ENCODE measurements around the gene CLNK.

The CLNK gene

DNA sequence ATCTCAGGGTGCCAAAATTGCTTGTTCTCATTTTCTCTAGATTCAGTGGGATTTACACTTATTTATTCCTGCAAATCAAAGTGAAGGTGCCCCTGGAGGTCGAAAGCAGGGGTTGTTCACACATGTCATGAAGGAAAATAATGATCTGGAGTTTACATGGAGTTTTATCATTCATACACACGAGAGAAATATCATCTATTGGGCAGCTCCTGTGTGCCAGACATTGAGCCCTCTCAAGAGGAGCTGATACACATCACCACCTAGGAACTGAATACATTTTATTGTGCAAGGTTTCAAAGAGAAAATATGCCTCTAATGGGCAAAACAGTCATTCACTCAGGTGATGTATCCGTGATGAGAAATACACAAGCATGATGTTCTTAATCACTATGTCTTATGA, 23.5 kb downstream of the CLNK start:
- CTCF ChIA-PET = no interaction called here
- POLR2A ChIA-PET = no interaction called here
- TF ChIP-seq ZNF384 (IDR thresholded peaks at IDR 0.05) = no peak
- TF ChIP-seq SUZ12 (IDR thresholded peaks at IDR 0.05) = no peak
- no peak for TF ChIP-seq SP1 (IDR thresholded peaks at IDR 0.05)
- TF ChIP-seq FOXA1 (IDR thresholded peaks at IDR 0.05) = no peak
- TF ChIP-seq TARDBP (IDR thresholded peaks at IDR 0.05) = no peak
- no peak for TF ChIP-seq FOXK2 (IDR thresholded peaks at IDR 0.05)
- TF ChIP-seq LEF1 (IDR thresholded peaks at IDR 0.05; ENCODE audit: borderline replicate concordance) = no peak
- no peak for TF ChIP-seq ELF4 (IDR thresholded peaks at IDR 0.05)
- no peak for TF ChIP-seq HDGF (IDR thresholded peaks at IDR 0.05; ENCODE audit: borderline replicate concordance)
- TF ChIP-seq, protein P1, sequence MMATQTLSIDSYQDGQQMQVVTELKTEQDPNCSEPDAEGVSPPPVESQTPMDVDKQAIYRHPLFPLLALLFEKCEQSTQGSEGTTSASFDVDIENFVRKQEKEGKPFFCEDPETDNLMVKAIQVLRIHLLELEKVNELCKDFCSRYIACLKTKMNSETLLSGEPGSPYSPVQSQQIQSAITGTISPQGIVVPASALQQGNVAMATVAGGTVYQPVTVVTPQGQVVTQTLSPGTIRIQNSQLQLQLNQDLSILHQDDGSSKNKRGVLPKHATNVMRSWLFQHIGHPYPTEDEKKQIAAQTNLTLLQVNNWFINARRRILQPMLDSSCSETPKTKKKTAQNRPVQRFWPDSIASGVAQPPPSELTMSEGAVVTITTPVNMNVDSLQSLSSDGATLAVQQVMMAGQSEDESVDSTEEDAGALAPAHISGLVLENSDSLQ (IDR thresholded peaks at IDR 0.05) = no peak
- no peak for TF ChIP-seq BHLHE40 (IDR thresholded peaks at IDR 0.05; ENCODE audit: borderline replicate concordance)
- no peak for TF ChIP-seq L3MBTL2 (conservative IDR thresholded peaks at IDR 0.05)
- no peak for TF ChIP-seq NFRKB (IDR thresholded peaks at IDR 0.05)
- no peak for TF ChIP-seq CTBP1 (IDR thresholded peaks at IDR 0.05; ENCODE audit: borderline replicate concordance)
- no peak for DNase-seq (ENCODE audit: extremely low spot score)

DNA sequence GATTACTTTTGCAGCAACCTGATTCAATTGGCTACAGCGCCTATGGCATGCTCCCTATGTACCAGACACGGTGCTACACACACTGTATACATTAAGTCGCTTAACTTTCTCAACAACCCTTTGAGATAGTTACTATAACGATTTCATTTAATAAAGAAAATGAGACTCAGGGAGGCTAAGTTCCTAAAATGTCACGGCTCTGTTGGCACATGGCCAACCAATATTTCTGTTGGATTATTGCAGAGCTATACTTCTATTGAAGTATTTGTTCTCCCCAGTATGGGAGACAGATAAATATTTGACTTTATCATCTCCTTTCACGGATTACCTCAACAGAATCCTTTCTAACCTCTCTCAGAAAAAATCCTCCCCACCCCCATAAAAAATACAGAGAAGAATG, 25.3 kb downstream of the CLNK start:
- POLR2A ChIA-PET = no interaction called here
- no peak for TF ChIP-seq L3MBTL2 (conservative IDR thresholded peaks at IDR 0.05)
- no peak for TF ChIP-seq NFRKB (IDR thresholded peaks at IDR 0.05)
- no peak for DNase-seq (ENCODE audit: extremely low spot score)
- CTCF ChIA-PET = no interaction called here

DNA sequence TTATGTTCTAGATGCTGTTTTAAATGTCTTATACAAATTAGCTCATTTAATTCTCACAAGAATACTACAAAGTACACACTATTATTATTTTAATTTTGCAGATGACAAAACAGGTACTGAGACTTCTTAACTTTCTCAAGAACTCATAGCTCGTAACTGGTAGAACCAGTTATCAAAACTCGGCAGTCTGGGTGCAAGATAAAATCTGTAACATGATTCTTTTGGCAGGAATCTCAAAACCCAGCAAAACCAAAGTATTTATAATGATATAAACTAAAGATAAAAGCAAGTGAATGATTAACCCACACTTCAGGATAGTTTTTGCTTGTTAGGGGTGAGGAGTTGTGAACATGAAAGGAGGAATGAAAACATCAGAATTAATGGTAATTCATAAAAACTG, 27.6 kb downstream of the CLNK start:
- POLR2A ChIA-PET = no interaction called here
- TF ChIP-seq ARNT (IDR thresholded peaks at IDR 0.05) = no peak

DNA sequence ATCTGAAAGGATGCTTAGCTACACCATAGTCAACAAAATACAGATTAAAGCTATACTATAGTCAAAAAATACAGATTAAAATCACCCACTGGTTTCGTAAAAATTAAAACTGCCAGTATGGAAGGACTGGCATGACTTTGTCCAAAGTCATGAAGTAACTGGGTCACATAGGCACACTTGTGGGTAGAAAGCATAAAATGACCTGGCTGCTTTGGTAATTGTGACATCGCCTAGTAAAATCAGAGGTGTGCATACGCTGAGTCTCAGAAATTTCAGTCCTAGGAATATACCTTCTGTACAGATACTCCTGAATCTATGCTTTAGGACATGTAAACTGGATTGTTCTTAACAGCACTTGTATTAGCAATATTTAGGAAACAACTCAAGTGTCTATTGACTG, 28.1 kb downstream of the CLNK start:
- ChIA-PET POLR2A (no interaction called here), CTCF (no interaction called here)
- no peak for DNase-seq (ENCODE audit: extremely low spot score)
- TF ChIP-seq SUZ12 (IDR thresholded peaks at IDR 0.05) (no peak), SP1 (IDR thresholded peaks at IDR 0.05) (no peak), FOXA1 (IDR thresholded peaks at IDR 0.05) (no peak), BHLHE40 (IDR thresholded peaks at IDR 0.05; ENCODE audit: borderline replicate concordance) (no peak)

More for the DNA sequence above, 27.6 kb downstream of the CLNK start:
- CTCF ChIA-PET = no interaction called here
- DNase-seq (ENCODE audit: extremely low spot score) = no peak

DNA sequence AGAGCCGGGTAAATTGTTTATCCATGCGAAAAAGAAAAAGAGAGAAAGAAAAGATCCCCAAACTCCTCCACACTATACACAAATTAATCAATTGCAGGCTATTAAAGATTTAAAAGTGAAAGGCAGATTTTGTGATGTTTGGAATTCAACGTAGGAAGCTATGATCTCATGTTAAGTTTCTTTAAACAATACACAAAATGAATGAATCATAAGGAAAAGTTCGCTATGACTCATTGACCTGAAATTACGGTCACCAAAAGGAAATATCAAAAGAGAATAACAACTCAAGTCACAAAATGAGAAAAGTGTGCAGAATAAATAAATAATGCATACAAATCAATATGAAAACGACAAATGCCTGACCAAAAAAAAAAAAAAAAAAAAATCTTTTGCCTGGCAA, 28.6 kb downstream of the CLNK start:
- ChIA-PET POLR2A (no interaction called here), CTCF (no interaction called here)
- no peak for TF ChIP-seq ZNF384 (IDR thresholded peaks at IDR 0.05)
- no peak for DNase-seq (ENCODE audit: extremely low spot score)

DNA sequence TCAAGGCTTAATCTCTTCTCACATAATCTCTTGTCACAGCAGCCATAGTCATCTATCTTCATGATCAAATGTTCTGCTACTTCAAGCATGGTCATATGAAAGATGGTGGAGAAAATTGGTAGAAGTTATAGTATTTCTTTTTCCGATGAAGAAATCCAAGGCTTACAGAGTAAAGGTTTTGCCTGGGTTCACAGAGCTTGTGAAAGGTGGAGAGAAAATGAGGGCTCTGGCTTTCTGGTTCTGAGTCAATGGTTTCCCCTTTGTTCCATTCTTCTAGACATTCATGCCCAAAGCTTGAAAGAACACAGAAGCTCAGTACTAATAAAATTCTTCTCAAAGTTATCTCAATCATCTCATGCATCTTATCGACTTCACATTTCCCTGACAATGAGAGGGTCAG, 36.1 kb downstream of the CLNK start:
- CTCF ChIA-PET = no interaction called here
- TF ChIP-seq ELF4 (IDR thresholded peaks at IDR 0.05) = no peak
- TF ChIP-seq ZNF384 (IDR thresholded peaks at IDR 0.05) = no peak
- no peak for TF ChIP-seq CTBP1 (IDR thresholded peaks at IDR 0.05; ENCODE audit: borderline replicate concordance)
- no peak for TF ChIP-seq FOXK2 (IDR thresholded peaks at IDR 0.05)
- TF ChIP-seq LEF1 (IDR thresholded peaks at IDR 0.05; ENCODE audit: borderline replicate concordance) = no peak
- no peak for TF ChIP-seq FOXM1 (IDR thresholded peaks at IDR 0.05; ENCODE audit: borderline replicate concordance)
- TF ChIP-seq BHLHE40 (IDR thresholded peaks at IDR 0.05; ENCODE audit: borderline replicate concordance) = no peak
- TF ChIP-seq, protein P1 (IDR thresholded peaks at IDR 0.05) = no peak
- TF ChIP-seq SUZ12 (IDR thresholded peaks at IDR 0.05) = no peak
- no peak for TF ChIP-seq NFRKB (IDR thresholded peaks at IDR 0.05)
- TF ChIP-seq TARDBP (IDR thresholded peaks at IDR 0.05) = no peak
- no peak for TF ChIP-seq L3MBTL2 (conservative IDR thresholded peaks at IDR 0.05)
- no peak for TF ChIP-seq ARNT (IDR thresholded peaks at IDR 0.05)
- no peak for TF ChIP-seq HDGF (IDR thresholded peaks at IDR 0.05; ENCODE audit: borderline replicate concordance)
- no peak for TF ChIP-seq SP1 (IDR thresholded peaks at IDR 0.05)
- no peak for TF ChIP-seq FOXA1 (IDR thresholded peaks at IDR 0.05)
- no peak for DNase-seq (ENCODE audit: extremely low spot score)
- POLR2A ChIA-PET = no interaction called here

DNA sequence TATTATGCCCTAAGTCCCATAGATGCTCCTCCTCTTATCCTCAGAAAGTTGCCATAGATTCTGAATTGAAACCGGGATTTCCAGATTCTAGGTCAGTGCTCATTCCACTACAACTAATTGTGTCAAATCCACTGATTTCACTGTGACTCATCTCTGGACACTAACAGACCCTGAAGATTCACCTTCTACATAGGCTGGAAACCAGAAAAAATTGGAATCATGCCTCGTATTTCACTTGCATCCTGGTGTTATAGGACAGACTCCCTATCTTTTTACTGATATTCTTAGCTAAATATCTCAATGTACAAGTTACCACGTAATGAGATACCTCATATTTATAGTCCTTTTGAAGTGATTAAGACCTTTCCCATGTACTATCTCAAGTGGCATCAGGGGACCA, 36.7 kb downstream of the CLNK start:
- no peak for DNase-seq (ENCODE audit: extremely low spot score)
- ChIA-PET CTCF (no interaction called here), POLR2A (no interaction called here)
- TF ChIP-seq, protein P1 (IDR thresholded peaks at IDR 0.05) = no peak
- TF ChIP-seq NFRKB (IDR thresholded peaks at IDR 0.05) (no peak), L3MBTL2 (conservative IDR thresholded peaks at IDR 0.05) (no peak), ARNT (IDR thresholded peaks at IDR 0.05) (no peak), FOXM1 (IDR thresholded peaks at IDR 0.05; ENCODE audit: borderline replicate concordance) (no peak), SUZ12 (IDR thresholded peaks at IDR 0.05) (no peak), SP1 (IDR thresholded peaks at IDR 0.05) (no peak), FOXK2 (IDR thresholded peaks at IDR 0.05) (no peak), HDGF (IDR thresholded peaks at IDR 0.05; ENCODE audit: borderline replicate concordance) (no peak), ZNF384 (IDR thresholded peaks at IDR 0.05) (no peak)
